ENCODE measurements around the gene TAS2R43.

- TF ChIP-seq MAFK (IDR thresholded peaks at IDR 0.05; ENCODE audit: low read depth, low read length) (no peak), RAD21 (IDR thresholded peaks at IDR 0.05; ENCODE audit: low read length) (no peak), CTCF (conservative IDR thresholded peaks at IDR 0.05; ENCODE audit: low read depth, low read length) (no peak), MXI1 (IDR thresholded peaks at IDR 0.05; ENCODE audit: borderline replicate concordance, low read depth, low read length) (no peak), USF2 (IDR thresholded peaks at IDR 0.05; ENCODE audit: low read depth, low read length) (no peak), POLR2A (IDR thresholded peaks at IDR 0.05; ENCODE audit: low read depth, low read length) (no peak), SMC3 (IDR thresholded peaks at IDR 0.05; ENCODE audit: low read depth, low read length) (no peak), CHD1 (IDR thresholded peaks at IDR 0.05; ENCODE audit: low read depth, low read length) (no peak), RFX5 (IDR thresholded peaks at IDR 0.05; ENCODE audit: low read depth, low read length) (no peak), FOS (IDR thresholded peaks at IDR 0.05; ENCODE audit: low read depth, low read length) (no peak), MAZ (IDR thresholded peaks at IDR 0.05; ENCODE audit: borderline replicate concordance, low read depth, low read length) (no peak), ELK1 (IDR thresholded peaks at IDR 0.05; ENCODE audit: borderline replicate concordance, low read depth, low read length) (no peak), CEBPB (IDR thresholded peaks at IDR 0.05; ENCODE audit: low read depth, low read length) (no peak)
These were observed 38.9 kb upstream of the TAS2R43 start for GRCh38 chr12:11130999-11131398.

Data from IMR-90 (cell line).